C4-2B (cell line): Measurements from ENCODE around the gene GGTA1.

Experiments used
- CTCF ChIP-seq: fragments of 450-650 bp; conservative IDR thresholded peaks from 2 replicates; pipeline ENCODE4 v1.5.1; 2017; ENCODE audit warnings: mild to moderate bottlenecking
- ZFX ChIP-seq: fragments of 450-650 bp; IDR thresholded peaks from 2 replicates; pipeline ENCODE4 v1.6.1; 2017

DNA sequence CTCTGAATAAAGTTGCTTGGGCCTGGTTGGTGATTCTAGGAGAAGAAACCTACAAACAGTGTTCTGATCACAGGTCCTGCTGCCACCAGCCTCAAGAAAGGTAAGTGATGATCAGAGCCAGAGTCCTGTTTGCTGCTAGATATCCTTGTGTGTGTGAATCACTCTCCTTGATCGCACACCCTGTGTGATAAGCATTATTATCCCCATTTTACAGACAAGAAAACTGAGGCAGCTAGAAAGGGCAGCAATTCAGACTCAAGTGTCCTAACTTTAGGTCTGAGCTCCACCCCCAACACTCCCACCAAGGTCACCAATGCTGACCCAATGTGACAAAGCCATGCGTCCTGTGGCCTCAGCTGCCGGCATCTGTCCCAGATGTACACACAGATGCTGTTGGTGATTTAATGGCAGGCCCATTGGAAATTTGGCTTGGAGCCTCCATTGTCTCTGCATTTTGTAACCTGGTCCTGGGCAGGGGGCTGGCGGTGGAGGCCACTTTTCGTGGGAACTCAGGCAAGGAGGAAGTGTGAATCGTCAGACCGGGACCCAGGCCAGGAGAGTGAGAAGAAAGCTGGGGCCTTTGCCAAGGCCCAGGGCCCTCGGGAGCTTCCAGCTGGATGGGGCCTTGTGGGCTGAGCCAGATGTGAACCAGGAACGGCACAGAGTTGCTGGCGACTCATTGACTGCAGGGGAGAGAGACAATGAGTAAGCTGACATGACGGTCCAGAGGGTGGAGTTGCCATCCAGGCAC lies 29.8 kb upstream of the GGTA1 start:
- no peak for TF ChIP-seq CTCF
- no peak for TF ChIP-seq ZFX
